Muscle of arm (tissue), 12 donors: ENCODE results near the gene IKZF1. TPM values are rescaled to one million over a fixed set of nuclear protein-coding genes. Genes with fewer than 3 reads are reported as not detected.

Experiments used
- DNase-seq: peaks from one replicate; pipeline ENCODE4 v3.0.0-alpha.2; 2013
- polyA plus RNA-seq, 12 donors: library from polyadenylated mRNA; unstranded; fragments of 120-200 nt; gene quantifications; one replicate each; pipeline ENCODE4 v1.2.1, GENCODE V29; 2013; ENCODE audit not compliant: insufficient read length in 12 of 12

IKZF1 gene
- polyA plus RNA-seq, 12 donors = 0.98 to 7.8 (median 1.4) TPM; not detected in 1

DNA sequence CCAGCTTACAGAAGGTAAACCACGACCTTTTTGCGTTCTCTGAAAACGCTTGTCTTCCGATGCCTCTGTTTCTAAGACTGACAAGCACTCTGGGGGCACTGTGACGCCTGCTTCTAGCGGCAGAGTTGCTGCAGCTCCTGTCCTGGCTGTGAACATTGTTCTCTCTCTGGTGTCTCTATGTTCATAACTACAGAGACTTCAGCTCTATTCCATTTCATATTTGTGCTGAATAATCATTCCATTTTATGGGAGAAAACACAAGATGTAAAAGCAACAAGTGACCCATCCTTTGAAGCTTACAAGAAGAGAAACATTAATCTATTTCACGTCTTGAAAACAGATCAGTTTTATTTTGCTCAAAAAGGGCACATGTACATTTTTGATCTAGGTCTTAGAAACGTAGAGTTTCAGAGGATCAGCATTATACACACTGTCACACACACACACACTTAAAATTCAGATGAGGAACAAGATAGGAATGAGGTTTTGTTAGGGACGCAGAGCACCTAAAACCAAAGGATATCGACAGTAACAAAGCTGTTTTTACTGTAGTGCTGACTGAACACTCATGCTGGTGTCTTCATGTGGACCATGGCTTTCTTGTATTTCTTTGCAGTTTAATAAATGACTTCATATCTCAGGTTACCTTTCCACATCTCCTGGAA lies 3.0 kb downstream of the IKZF1 start:
- DNase-seq = no peak

DNA sequence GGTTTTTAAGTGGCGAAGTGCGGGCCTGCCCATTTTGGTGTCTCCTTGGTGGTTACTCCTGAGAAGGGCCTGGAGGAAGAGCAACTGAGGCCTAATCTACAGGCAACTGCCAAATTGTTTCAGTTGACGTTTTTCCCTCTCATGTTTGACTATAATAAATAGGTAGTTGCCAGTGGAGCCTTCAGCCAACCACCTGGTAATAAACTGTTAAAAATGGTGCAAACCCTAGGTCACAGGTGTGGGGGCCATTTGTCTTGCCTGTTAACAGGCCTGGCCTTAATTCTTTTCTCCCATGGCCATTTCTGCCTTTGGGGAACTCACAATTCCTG lies 3.7 kb downstream of the IKZF1 start:
- DNase-seq = no peak

GRCh38 chr7:50308532-50309385 lies 4.2 kb downstream of the IKZF1 start:
- DNase-seq = no peak

GRCh38 chr7:50309721-50310120 lies 5.2 kb downstream of the IKZF1 start:
- DNase-seq = no peak

GRCh38 chr7:50310361-50310760 lies 5.8 kb downstream of the IKZF1 start:
- no peak for DNase-seq

GRCh38 chr7:50310956-50311355 lies 6.4 kb downstream of the IKZF1 start:
- no peak for DNase-seq

DNA sequence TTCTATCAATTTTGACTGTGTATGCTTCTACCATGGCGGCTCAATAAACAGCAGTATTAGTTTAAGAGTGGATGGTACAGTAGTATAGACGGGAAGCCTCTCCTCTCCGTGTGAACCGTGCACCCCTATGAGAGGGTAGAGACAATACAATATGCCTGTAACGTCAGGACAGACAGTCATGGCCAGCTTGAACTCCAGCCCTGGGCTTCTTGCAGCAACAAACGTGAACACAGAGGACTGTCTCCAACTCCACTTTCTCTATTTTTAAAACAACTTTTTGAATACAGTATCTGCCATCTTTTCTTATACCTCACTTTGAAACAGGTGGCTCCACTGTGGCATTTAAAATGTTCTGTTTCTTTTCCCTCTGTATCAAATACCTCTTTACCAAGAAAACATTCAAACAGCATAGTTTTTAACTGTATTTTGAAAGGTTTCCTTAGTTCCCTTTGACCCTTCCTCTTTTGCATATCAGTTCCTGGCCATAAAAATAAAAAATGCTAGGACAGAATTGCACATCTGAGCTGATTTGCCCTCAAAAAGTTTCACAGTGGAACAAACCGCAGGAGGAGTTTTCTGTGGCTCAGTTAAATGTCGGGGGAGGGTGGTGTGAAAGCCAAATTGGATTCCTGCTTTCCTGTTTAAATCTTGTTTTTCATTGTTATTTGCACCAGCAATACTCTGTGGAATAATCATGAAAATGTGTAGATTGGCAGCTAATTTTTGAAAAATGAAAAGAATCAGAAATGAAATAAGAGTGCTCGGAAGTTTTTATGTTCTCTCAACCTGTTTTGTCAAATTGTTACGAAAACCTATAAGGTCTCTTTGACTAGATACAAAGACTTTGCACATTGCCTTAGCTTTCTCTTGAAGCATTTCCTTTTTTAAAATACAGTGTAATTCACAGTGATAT lies 8.0 kb downstream of the IKZF1 start:
- DNase-seq = no peak

DNA sequence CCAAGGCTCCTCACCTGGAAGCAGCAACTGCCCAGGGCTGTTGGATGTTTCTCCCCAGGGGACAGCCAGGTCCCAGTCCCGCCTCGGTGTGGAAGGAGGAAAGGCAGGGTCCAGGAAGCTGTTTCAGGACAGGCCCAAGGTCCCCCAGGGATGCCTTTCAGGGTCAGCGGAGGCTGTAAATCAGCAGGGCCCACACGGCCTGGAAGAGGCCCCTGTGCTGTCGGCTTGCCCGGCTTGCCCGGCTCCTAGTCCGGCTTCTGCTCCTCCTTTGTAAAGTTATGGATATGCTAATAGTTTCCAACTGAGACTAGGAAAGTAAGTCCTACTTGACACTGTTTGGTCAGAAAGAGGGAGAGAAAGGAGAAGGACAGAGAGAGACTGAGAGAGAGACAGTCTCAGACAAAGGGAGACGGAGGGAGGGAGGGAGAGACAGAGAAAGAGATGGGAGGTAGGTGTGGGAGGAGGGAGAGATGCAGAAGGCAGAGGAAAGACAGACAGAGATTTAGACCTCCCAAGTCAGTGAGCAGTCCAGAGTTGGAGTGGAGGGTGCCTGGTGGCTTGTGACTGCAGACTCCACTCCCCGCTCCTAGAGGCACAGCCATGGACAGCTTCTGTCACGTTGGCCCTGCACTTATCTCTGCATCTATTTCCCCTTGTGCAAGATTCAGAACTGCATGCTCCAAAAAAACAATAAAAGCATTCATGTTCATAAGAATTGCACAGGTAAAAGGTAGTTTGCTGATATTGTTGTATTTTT lies 10.5 kb downstream of the IKZF1 start:
- no peak for DNase-seq

DNA sequence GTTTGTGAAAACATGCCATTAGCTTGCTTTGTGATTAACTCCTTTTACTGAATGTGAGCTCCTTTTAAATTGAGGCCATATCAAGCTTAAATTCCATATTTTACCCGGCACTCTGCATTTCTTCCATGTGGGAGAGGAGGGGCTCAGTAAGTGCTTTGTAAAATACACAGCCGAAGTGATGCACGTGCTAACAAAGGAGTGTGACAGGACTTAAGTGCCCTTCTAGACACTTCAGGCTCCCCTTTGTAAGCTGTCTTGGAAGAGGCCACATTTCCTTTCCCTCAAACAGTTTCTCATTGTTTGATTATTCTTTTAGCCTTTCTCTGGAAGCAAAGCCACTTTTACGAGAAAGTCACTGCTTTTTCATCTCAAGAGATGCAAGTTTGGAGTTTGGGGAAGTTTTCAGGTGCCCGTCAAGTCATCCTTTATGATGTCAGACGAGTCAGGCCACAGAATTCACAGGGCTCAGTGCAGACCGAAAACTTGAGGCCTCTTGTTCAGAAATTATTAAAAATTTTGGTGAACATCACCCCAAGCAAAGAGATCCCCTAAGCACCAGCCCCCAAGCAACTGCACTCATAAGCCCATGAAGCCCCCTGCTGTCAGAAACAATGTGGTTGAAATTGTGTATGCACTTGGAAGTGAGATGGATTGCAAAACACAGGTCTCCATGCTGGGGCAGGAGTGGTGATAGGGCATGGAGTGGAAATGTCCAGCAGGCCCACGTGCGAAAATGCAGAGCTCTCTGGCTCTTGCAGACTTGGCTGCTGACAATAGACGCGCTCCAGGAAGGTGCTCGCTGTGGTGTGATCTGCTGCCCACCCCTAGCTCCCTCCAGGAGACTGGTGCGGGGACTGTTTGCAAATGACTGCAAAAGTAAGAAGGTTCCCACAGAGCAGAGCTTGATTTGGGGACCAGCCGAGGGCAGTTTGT lies 11.5 kb downstream of the IKZF1 start:
- no peak for DNase-seq

DNA sequence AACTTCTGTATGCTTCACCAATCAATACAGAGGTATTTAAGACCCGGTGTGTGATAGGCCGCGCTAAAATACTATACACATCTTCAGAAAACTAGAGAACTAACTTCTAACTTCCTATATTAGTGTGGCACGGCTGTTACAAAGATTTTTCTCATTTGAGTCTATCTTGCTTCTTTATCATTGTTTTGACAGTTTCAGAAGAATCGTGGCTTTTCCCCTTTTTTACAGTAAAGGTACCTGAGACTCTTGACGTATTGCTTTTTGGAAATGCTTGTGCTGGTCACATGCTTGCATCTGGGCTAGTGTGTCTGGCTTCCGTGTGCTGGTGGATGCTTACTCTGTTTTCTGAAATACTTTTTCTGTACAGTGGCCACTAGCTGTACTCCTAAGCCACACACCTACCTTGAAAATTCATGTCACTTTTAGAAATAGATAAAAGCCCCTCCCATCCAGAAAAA lies 12.7 kb downstream of the IKZF1 start:
- no peak for DNase-seq

DNA sequence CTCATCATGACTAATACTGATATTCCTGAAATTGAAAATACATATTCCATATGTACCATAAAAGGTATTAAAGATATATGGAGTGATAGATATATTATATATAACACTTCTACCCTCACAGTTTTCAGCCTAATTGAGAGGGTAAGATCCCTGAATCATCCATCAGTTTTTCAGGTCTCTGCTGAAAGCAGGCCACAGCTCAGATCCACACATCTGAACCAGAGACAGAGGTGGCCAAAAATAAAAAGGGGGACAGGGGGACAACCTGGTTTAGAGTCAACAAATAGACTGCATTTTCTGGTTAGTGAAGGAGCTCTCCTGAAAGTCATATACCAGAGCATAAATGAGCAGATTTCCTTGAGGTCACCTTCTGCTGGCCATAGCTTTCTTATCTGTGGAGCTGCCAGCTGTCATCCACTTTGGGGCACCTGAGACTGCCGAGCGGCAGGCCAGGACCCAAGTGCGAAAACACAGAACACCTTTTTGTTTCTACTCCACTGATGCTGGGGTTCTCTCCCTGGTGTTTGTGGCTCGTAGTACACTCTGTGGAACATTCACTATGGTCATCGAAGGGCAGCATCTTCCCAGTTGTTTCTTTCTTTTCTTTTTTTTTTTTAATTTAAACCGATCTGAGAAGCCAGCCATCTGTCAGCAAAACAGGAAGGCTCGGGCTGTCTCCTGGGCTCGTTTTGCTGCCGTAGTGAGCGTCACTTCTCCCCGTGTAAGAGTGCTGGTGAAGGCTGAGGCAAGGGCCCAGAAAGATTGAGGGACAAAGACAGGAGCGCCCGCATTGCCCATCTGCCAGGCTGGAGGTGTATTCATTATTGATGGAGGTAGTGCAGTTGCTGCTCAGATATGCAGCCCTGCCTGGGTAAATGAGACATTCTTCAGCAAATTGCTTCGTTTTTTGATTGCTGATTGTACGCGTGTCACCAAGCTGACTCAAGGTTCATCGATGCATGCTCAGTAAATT lies 13.5 kb downstream of the IKZF1 start:
- no peak for DNase-seq

DNA sequence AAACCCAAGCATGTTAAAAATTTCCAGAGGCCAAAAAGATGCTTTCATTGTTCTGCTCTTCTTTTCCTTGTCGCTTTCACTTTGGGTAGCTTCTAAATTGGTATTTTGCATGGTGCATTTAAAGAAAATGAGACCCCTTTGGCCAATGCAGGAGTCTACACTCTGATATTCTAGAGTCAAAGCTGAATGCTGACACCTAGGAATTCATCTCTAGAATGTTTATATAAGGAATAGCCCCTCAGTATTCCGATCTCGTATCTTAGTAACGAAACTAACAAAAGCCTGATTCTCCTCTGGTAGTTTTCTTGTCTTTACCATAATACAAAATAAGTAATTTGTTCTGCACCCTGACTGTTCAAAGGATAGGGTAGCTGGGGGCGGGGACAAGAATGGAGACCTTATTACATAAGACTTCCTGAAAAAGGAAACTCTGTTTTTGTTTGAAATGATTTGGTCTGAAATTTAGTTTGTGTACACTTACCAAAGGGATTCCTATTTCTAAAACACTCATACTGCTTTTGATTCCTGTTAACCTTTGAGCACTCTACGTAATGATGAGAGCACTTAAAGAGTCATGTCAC lies 17.1 kb downstream of the IKZF1 start:
- no peak for DNase-seq

GRCh38 chr7:50324113-50324512 lies 19.6 kb downstream of the IKZF1 start:
- DNase-seq = no peak

GRCh38 chr7:50327443-50327842 lies 22.9 kb downstream of the IKZF1 start:
- no peak for DNase-seq

DNA sequence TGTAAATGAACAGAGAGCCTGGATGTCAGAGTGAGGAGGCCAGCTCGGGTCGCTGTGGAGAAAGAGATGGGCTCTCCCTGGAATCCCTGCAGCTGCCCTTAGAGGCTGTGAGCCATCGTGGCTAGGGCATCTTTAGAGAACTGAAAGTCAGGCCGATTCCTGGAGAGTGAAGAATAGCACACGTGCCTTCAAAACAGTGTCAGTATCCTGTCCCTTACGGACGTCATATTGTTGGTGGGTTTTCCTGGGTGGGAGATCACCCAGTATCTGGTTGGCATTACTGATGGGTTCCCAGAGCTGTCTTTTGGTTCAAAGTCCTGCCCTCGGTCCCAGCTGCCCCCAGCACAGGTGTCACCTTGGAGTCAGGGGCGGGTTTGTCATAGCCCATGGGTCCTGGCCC lies 25.3 kb downstream of the IKZF1 start:
- no peak for DNase-seq

DNA sequence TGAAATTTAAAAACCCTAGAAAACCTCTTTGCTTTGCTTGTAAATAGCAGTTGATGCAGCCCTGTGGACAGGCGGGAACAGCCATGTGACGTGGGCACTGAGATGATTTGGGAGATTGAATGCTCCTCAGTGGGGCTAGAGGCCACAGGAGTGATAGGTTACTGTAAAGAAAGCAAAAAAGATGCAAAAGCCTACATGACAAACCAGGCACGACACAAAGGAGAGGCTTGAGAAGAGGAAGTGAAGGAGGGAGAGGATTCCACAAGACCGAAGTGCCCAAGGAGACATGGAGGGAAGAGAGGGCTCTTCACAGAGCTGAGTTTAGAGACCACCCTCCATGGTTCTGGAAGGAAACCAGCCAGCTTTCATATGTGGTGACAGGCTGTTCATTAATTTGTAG lies 25.7 kb downstream of the IKZF1 start:
- DNase-seq = no peak

DNA sequence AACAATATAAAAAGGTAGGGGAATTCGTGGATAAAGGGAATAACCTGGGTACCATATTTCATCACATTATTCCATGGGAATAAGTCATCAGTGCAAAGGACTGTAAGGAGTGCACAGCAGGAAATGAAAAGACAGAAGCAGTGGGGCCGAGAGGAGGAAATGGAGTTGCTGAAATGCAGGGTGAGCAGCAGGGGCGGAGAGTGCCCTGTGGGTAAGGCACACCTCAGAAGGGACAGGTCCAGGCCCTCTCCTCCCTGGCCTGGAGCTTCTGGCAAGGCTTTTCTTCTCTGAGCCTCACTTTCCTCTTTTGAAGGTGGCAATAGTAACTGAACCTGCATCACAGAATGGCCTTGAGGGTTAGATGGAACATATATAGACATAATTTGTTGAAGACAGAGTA lies 26.2 kb downstream of the IKZF1 start:
- no peak for DNase-seq

- DNase-seq = no peak
Observed at GRCh38 chr7:50331564-50332208, 27.2 kb downstream of the IKZF1 start.
